ENCODE results near the gene SEPTIN11. TPM values are rescaled to one million over a fixed set of nuclear protein-coding genes. Genes with fewer than 3 reads are reported as not detected.
"Not testable (repeated sequence)": the region's sequence is repeated elsewhere in the genome, so short reads cannot be mapped to it uniquely, and the experiment has no call there.

Gene SEPTIN11
- total RNA-seq, 1 experiment from 2014 or later = 31.7 TPM

GRCh38 chr4:76950956-76951671 lies 1.6 kb downstream of the SEPTIN11 start:
- in situ Hi-C loops (cut with HindIII; ENCODE audit: low sequenced_read_pairs) = no loop called here
- no peak for DNase-seq (ENCODE audit: low spot score)

DNA sequence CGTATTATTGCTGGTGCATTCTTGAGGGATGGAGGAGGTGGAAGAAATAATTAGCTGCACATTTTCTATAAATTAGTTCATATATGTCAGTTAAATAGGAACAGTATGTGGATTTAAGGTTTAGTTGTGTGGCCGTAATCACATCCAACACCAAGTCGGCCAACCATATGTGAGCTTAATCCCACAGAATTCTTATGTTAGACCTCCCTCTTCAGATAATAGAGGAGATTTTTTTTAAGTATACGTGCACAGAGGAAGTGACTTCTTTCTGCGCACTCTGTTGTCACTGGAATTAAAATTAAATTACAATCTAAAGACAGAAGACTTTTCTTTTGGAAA lies 2.1 kb downstream of the SEPTIN11 start:
- no peak for DNase-seq (ENCODE audit: low spot score)
- in situ Hi-C loops (cut with HindIII; ENCODE audit: low sequenced_read_pairs) = no loop called here

- no peak for DNase-seq (ENCODE audit: low spot score)
- in situ Hi-C loops (cut with HindIII; ENCODE audit: low sequenced_read_pairs) = no loop called here
Observed at GRCh38 chr4:76952071-76952470, 2.5 kb downstream of the SEPTIN11 start.

DNA sequence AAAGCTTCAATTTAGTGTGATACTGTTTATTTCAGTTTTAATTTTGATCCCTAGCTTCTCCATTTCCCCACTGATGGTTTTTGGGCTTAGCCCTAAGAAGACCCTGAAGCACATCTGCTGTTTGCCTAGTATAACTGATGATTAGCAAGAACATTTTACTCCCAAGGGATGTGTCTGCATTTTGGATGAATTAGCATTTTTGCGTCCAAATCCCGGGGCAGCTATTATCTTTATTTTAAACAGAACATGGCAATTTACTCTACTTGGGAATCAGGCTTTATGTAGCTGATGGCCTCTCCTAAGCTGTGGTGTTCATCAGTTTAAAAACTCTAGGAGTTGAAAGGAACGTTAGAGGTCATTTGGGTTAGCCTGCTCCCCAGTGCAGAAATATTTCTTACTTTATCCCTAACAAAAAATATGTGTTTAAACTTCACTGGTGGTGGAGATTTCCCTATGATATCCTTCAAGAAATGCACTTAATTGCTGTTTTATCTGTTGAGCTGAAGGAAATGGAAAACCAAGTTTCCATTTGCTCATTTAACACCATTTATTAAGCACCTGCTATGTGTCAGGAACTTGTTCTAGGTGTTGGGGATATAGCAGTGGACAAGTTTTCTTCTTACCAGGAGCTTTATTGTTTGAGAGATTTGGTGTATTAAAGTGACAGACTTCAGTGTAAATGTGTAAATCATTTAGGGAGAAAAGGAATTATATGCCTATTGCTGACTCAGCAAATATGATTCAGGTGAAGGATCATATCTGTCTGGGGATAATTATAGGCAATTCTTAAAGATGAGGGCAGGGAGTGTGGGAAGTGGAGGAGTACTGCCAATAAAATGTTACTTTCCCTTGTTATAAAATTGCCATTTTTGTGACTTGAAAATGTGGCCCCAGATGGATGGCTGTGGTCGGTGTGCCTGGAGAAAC lies 3.4 kb downstream of the SEPTIN11 start:
- DNase-seq (ENCODE audit: low spot score) = no peak

GRCh38 chr4:76953956-76954355 lies 4.4 kb downstream of the SEPTIN11 start:
- in situ Hi-C loops (cut with HindIII; ENCODE audit: low sequenced_read_pairs) = no loop called here
- no peak for DNase-seq (ENCODE audit: low spot score)

More for the DNA sequence above, 3.4 kb downstream of the SEPTIN11 start:
- in situ Hi-C loops (cut with HindIII; ENCODE audit: low sequenced_read_pairs) = no loop called here

- DNase-seq (ENCODE audit: low spot score) = peak; percentile 83
- in situ Hi-C loops (cut with HindIII; ENCODE audit: low sequenced_read_pairs) = no loop called here
Observed at GRCh38 chr4:76954489-76954888, 4.9 kb downstream of the SEPTIN11 start.

- in situ Hi-C loops (cut with HindIII; ENCODE audit: low sequenced_read_pairs) = no loop called here
Observed at GRCh38 chr4:76955182-76955581, 5.6 kb downstream of the SEPTIN11 start.

DNA sequence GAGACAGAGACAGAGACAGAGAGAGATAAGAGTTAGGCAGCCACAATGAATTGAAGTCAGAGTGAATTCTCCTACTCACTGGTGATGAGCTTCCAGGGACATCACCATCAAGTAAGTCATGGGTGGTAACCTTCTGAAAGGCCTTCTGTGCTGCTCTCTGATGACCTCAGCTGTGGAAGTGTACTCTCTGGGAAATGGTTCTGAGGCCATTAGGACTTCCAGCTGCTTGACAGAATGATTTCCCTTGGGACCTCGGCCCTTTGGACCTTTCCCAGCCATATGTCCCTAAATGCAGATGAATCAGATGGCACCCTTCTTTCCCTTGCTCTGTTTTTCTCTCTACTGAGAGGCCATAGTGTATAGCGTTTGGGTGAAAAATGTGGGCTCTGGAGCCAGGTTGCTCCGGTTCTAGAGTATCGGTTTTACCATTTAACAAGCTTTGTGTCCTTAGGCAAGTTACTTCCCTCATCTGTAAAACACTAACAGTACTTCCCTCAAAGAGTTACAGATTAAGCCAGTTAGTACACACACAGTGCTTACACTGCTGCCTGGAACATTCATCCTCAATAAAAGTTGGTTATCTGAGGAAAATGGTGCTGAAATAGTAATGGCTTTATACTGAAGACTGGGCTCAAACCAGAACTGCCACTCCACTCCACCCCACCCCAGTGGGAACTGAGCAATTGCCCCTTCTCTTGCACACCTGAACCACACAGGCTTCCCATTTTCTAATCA lies 7.6 kb downstream of the SEPTIN11 start:
- DNase-seq (ENCODE audit: low spot score) = no peak
- in situ Hi-C loops (cut with HindIII; ENCODE audit: low sequenced_read_pairs) = no loop called here

More at GRCh38 chr4:76955182-76955581, 5.6 kb downstream of the SEPTIN11 start:
- DNase-seq (ENCODE audit: low spot score) = peak; percentile 40

- no peak for DNase-seq (ENCODE audit: low spot score)
- in situ Hi-C loops (cut with HindIII; ENCODE audit: low sequenced_read_pairs) = no loop called here
Observed at GRCh38 chr4:76958891-76959290, 9.3 kb downstream of the SEPTIN11 start.

GRCh38 chr4:76960014-76960413 lies 10.5 kb downstream of the SEPTIN11 start:
- in situ Hi-C loops (cut with HindIII; ENCODE audit: low sequenced_read_pairs) = no loop called here
- no peak for DNase-seq (ENCODE audit: low spot score)

DNA sequence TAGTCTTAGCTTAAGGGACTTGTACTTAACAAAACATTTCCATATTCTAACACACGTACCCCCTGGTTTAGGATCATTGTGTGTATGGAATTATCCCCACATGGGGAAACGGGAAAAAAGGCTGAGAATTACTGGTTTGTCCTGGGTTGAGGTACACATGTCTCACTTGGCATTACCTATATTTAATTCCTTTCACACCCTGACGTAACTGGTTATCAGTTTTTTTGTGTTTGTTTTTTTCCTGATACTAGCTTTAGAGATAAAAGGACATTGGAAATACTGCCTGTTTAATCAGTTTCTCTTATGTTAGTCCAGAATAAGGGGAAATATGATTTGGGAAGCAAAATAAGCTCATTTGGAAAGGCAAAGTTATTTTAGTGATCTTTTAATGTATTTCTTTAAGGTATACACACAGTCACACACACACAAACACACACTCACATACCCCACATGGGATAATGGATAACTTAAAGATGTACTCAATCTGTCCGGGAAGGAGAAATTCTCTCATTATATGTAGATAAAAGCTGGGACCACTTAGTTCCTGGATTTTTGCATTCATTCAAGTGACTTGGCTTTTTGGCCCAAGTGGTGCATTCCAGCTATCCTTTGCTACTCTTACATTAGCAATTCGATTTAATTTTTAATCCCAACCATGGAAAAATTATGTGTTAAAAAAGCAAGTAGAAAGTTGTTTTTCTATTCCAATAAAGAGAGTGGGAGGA lies 13.0 kb downstream of the SEPTIN11 start:
- DNase-seq (ENCODE audit: low spot score) = no peak
- in situ Hi-C loops (cut with HindIII; ENCODE audit: low sequenced_read_pairs) = no loop called here

DNA sequence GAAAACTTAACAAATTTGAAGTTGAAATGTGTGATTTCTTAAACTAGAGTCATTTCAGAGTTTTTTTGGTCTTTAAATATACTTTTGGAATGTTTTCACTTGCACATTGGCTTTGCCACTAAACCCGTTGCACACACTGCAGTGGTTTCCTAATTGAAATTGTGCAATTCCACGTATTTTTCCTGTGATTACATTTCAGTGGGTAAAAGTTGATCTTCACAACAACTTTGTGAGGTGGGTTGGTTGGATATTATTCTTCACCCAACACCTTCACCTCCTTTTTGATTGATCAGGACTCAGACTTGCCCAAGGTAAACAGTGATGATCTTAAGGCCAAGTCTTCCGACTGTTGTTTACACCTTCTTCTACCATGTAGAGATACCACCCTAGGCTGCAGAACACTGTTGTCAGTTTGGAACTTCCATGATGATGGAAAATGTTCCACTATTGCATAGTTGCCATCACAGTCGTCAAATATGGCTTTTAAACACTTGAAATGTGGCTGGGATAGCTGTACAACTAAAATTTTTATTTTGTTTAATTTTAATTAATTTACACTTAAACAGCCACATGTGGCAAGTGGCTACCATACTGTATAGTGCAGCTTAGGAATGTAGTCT lies 13.7 kb downstream of the SEPTIN11 start:
- no peak for DNase-seq (ENCODE audit: low spot score)
- in situ Hi-C loops (cut with HindIII; ENCODE audit: low sequenced_read_pairs) = no loop called here

DNA sequence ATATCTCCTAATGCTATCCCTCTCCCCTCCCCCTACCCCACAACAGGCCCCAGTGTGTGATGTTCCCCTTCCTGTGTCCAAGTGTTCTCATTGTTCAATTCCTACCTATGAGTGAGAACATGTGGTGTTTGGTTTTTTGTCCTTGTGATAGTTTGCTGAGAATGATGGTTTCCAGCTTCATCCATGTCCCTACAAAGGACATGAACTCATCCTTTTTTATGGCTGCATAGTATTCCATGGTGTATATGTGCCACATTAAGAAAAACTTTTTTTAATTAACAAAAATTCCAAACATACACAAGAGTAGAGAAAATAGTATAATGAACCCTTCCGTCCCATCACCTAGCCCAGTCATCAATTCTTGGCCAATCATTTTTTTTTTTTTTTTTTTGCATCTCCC lies 14.4 kb downstream of the SEPTIN11 start:
- DNase-seq (ENCODE audit: low spot score); in situ Hi-C loops (cut with HindIII; ENCODE audit: low sequenced_read_pairs): not testable (repeated sequence)

GRCh38 chr4:76964769-76965168 lies 15.2 kb downstream of the SEPTIN11 start:
- no peak for DNase-seq (ENCODE audit: low spot score)
- in situ Hi-C loops (cut with HindIII; ENCODE audit: low sequenced_read_pairs) = no loop called here

DNA sequence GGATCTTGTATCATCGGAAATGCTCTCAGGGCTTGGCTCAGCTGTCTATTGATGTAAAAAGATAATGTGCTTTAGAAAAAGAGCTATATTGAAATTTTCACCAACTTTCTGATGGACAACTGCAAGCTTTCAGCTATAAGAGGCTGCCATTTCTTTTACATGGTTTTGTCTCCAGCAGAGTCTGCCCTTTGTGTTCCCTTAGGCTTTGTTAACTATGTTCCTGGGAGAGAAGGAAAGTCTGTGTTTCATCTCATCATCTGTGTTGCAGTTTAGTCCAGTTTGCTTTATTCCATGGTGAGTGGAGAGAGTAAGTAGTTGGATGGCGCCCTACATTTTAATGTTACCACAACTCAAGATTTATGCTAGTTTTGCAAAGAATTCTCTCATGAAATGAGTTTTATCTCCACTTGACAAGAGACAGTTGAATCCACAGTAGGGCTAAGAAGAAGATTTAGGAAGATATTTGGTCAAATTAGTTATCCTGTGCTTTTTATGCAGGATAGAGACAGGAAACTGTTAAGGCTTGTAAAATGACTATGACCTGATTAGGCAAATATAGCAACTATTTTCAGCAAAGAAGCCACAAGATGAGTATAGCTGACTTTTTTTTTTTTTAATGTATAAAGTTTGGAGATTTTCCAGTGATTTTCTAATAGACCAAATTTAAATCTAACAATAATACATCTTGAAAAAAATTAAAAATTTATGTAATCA lies 16.5 kb downstream of the SEPTIN11 start:
- no peak for DNase-seq (ENCODE audit: low spot score)
- in situ Hi-C loops (cut with HindIII; ENCODE audit: low sequenced_read_pairs) = no loop called here

DNA sequence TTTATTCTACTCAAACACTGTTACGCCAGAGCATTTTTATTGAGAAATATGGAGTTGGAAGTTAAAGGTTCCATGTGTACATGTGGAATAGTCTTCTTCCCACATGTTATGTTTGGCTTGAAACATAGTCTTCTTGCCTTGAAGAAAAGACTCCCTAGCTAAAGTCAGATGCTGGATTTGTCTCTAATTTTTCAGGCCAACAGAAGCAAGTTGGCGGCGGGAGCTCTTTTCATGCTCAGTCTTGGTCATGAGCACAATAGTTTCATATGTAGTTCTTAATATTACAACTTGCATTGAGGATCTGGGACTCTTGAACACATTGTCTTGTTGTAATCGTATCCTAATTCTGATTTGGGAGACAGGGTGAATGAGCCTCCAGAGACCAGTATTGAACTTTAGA lies 19.4 kb downstream of the SEPTIN11 start:
- in situ Hi-C loops (cut with HindIII; ENCODE audit: low sequenced_read_pairs) = no loop called here
- DNase-seq (ENCODE audit: low spot score) = no peak

- in situ Hi-C loops (cut with HindIII; ENCODE audit: low sequenced_read_pairs) = no loop called here
- no peak for DNase-seq (ENCODE audit: low spot score)
Observed at GRCh38 chr4:76969495-76969894, 19.9 kb downstream of the SEPTIN11 start.

DNA sequence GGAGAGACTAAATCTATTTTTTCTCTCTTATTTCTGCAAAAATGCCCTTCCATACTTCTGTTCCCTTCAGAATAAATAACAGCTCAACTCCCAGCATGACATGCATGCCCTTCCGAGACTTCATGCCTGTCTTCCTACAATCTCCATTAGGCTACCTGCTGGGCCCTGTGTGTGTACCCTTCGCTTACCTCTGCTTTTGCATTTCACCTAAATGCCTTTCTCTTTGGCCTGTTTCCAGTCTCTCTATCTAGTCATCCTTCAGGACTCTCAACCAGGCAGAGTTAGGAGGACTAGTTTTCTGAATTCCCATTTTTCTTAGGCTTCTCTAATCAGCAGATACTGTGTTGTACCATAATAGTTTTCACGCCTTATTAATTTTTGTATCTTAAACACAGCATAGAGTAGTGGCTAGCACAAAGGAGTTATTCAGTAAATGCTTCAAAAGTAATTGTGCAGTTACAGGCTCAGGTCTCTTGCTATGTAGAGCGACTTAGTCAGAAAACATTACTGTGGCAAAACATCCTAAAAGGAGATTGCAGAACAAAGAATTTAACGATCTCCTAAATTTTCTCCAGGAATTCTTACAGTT lies 20.5 kb downstream of the SEPTIN11 start:
- no peak for DNase-seq (ENCODE audit: low spot score)
- in situ Hi-C loops (cut with HindIII; ENCODE audit: low sequenced_read_pairs) = no loop called here
